ENCODE data around the gene B3GALT5. TPM values are rescaled to one million over a fixed set of nuclear protein-coding genes. Genes with fewer than 3 reads are reported as not detected.

Gene B3GALT5
- total RNA-seq, 1 donor from 2014 or later: 7.3 TPM

DNA sequence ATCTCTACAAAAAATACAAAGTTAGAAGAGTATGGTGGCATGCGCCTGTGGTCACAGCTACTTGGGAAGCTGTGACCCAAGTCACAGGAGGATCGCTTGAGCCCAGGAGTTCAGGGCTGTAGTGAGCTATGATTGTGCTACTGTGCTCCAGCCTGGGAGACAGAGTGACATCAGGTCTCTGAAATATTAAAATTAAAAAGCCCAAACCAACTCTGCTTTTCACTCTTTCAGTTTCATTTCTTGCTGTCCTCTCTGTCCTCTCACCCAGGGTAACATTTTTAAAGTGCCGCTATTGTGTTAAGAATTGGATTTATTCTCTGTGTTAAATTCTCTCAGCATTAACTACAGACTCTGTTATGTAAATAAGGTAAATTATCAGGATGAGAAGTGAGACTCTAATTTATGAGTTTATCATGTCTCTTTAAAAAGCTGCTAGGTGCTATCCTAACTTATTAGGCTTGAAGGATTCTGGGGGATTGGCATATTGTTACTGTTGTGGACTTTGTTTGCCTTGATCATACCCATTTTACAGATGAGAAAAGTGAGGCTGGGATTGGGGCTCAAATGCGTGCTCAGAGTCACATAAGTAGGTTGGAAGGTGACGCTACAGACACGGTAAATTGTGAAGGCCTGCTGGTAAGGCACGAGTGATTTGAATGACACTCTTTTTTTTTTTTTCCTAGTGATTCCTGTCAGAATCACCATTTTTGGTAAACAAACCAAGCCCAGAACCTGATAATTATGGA, 46.5 kb downstream of the B3GALT5 start:
- peak overlapping the region; percentile 98 for H3K27ac Mint-ChIP-seq (ENCODE audit: unreplicated experiment)
- H3K4me3 Mint-ChIP-seq (ENCODE audit: unreplicated experiment): no peak overlapping the region
- no peaks in the 10 kb centered on the region for H3K9me3 Mint-ChIP-seq (ENCODE audit: unreplicated experiment)

DNA sequence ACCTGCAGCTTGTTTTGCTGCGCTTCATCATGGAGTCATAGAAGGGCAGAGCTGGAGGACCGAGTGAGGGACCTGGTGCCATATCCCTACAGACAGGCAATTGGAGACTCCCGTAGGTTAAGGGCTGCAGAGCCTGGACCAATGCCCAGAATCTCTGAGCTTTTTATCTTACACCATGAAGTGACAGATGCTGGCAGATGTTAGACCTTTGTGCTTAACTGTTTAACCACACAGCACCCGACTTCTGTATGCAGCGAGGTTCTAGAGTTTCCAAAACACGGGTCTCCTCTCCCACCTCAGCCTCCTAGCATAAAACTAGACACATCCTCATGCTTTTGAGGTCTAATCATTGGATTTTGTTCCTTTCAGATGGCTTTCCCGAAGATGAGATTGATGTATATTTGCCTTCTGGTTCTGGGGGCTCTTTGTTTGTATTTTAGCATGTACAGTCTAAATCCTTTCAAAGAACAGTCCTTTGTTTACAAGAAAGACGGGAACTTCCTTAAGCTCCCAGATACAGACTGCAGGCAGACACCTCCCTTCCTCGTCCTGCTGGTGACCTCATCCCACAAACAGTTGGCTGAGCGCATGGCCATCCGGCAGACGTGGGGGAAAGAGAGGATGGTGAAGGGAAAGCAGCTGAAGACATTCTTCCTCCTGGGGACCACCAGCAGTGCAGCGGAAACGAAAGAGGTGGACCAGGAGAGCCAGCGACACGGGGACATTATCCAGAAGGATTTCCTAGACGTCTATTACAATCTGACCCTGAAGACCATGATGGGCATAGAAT, 47.6 kb downstream of the B3GALT5 start:
- TF ChIP-seq, protein P1, sequence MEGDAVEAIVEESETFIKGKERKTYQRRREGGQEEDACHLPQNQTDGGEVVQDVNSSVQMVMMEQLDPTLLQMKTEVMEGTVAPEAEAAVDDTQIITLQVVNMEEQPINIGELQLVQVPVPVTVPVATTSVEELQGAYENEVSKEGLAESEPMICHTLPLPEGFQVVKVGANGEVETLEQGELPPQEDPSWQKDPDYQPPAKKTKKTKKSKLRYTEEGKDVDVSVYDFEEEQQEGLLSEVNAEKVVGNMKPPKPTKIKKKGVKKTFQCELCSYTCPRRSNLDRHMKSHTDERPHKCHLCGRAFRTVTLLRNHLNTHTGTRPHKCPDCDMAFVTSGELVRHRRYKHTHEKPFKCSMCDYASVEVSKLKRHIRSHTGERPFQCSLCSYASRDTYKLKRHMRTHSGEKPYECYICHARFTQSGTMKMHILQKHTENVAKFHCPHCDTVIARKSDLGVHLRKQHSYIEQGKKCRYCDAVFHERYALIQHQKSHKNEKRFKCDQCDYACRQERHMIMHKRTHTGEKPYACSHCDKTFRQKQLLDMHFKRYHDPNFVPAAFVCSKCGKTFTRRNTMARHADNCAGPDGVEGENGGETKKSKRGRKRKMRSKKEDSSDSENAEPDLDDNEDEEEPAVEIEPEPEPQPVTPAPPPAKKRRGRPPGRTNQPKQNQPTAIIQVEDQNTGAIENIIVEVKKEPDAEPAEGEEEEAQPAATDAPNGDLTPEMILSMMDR (IDR thresholded peaks at IDR 0.05; ENCODE audit: unreplicated experiment): no peak
- Mint-ChIP-seq H3K4me1 (ENCODE audit: unreplicated experiment) (peaks cover 48% of the 10 kb centered on the region), H3K27ac (ENCODE audit: unreplicated experiment) (peak overlapping the region; percentile 98), H3K4me3 (ENCODE audit: unreplicated experiment) (peak overlapping the region; percentile 91), H3K27me3 (ENCODE audit: unreplicated experiment) (peaks cover 7% of the 10 kb centered on the region), H3K9me3 (ENCODE audit: unreplicated experiment) (no peaks in the 10 kb centered on the region), H3K36me3 (ENCODE audit: low read depth, unreplicated experiment) (peaks cover 45% of the 10 kb centered on the region)
- peak; percentile 52 for DNase-seq (ENCODE audit: low spot score)

More for the DNA sequence above, 46.5 kb downstream of the B3GALT5 start:
- peaks cover 3% of the 10 kb centered on the region for H3K27me3 Mint-ChIP-seq (ENCODE audit: unreplicated experiment)
- H3K36me3 Mint-ChIP-seq (ENCODE audit: low read depth, unreplicated experiment): peaks cover 42% of the 10 kb centered on the region
- TF ChIP-seq, protein P1 (IDR thresholded peaks at IDR 0.05; ENCODE audit: unreplicated experiment): no peak
- DNase-seq (ENCODE audit: low spot score): no peak
- peaks cover 39% of the 10 kb centered on the region for H3K4me1 Mint-ChIP-seq (ENCODE audit: unreplicated experiment)

DNA sequence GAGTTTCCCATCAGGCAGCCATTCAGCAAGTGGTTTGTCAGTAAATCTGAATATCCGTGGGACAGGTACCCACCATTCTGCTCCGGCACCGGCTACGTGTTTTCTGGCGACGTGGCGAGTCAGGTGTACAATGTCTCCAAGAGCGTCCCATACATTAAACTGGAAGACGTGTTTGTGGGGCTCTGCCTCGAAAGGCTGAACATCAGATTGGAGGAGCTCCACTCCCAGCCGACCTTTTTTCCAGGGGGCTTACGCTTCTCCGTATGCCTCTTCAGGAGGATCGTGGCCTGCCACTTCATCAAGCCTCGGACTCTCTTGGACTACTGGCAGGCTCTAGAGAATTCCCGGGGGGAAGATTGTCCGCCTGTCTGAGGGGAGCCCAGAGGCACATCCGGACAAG, 48.4 kb downstream of the B3GALT5 start:
- Mint-ChIP-seq H3K36me3 (ENCODE audit: low read depth, unreplicated experiment) (peaks cover 46% of the 10 kb centered on the region), H3K27ac (ENCODE audit: unreplicated experiment) (peak overlapping the region; percentile 98)

DNA sequence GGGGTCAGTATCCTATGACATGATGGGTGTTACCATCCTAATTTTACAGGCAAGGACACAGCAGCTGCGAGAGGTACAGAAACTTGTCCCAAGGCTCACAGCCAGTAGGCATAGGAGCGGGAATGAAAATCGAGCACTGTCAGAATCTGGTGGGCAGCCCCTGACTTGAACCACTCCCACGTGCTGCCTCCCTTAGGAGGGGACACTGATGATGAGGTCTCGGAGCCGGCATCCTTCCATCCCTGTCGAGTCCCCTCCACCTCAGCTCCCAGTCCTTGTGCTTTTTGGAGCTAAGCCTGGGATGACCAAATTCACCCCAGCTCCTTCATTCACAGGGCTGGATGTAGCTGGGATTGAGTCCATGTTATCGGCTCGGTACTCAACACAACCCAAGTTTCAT, 49.0 kb downstream of the B3GALT5 start:
- H3K9me3 Mint-ChIP-seq (ENCODE audit: unreplicated experiment): no peaks in the 10 kb centered on the region
- TF ChIP-seq, protein P1 (IDR thresholded peaks at IDR 0.05; ENCODE audit: unreplicated experiment): no peak
- H3K4me3 Mint-ChIP-seq (ENCODE audit: unreplicated experiment): no peak overlapping the region
- peaks cover 40% of the 10 kb centered on the region for H3K36me3 Mint-ChIP-seq (ENCODE audit: low read depth, unreplicated experiment)
- peaks cover 48% of the 10 kb centered on the region for H3K4me1 Mint-ChIP-seq (ENCODE audit: unreplicated experiment)
- peaks cover 7% of the 10 kb centered on the region for H3K27me3 Mint-ChIP-seq (ENCODE audit: unreplicated experiment)
- no peak for DNase-seq (ENCODE audit: low spot score)
- no peak overlapping the region for H3K27ac Mint-ChIP-seq (ENCODE audit: unreplicated experiment)

More for the DNA sequence above, 48.4 kb downstream of the B3GALT5 start:
- TF ChIP-seq, protein P1 (IDR thresholded peaks at IDR 0.05; ENCODE audit: unreplicated experiment): no peak
- Mint-ChIP-seq H3K4me3 (ENCODE audit: unreplicated experiment) (peak overlapping the region; percentile 91), H3K27me3 (ENCODE audit: unreplicated experiment) (peaks cover 7% of the 10 kb centered on the region), H3K9me3 (ENCODE audit: unreplicated experiment) (no peaks in the 10 kb centered on the region), H3K4me1 (ENCODE audit: unreplicated experiment) (peaks cover 48% of the 10 kb centered on the region)
- DNase-seq (ENCODE audit: low spot score): no peak

Data from endothelial cell (in vitro differentiated cells).